ENCODE results near the gene TTLL13. TPM values are rescaled to one million over a fixed set of nuclear protein-coding genes. Genes with fewer than 3 reads are reported as not detected.
A peak's percentile ranks its signal among the peaks of the same experiment; 100 is the strongest.

Gene TTLL13
- total and polyA plus RNA-seq, 2 of the 8 experiments (the other 6 are each of a cell fraction or from before 2014, with no cell fraction given), result 0.03 TPM; not detected in 1

DNA sequence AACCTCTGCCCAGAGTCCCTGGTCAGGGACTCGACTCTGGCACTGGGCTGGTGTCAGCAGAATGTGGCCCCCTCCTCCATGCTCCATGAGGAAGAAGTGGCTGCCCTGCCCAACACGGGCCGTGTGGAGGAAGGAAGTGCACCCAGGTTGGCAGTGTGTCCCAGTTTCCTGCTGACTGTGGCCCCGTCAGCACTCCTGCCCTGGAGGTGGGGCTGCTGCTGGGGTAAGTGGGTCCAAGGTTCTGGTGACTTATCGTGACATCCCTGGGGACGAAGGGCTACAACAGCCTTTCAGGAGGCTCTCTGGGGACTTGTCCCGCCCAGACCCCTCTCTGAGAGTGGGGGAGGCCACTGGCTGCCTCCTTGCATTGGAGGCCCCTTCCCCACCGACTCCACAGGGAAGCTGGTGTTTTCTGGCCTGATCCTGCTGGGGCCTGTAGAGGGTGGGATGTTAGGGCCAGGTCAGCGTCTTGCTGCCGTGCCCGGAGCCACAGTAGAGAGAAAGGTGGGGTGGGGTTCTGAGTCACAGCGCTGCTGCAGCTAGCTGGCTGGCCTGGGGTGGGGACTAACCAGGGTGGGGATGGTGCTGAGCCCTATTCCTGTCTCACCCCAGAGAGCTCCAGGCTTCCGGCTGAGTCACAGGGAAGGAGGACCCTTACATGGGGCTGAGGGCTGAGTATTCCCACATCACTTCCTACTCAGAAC is 37.8 kb upstream of the TTLL13 start:
- H4K20me1 ChIP-seq (replicated peaks in 1 of 2; ENCODE audit: control insufficient read depth in 1 of 2, insufficient read depth in 2 of 2, low read length in 2 of 2), result peaks cover 7 to 8% of the 10 kb centered on the region in 2 experiments
- H3K4me3 ChIP-seq (ENCODE audit: extremely low read depth in 1 of 4, insufficient read depth in 2 of 4, low read depth in 3 of 4, low read length in 4 of 4), result no peak overlapping the region
- no peak for FAIRE-seq

More for the DNA sequence above, 37.8 kb upstream of the TTLL13 start:
- CTCF ChIA-PET (ENCODE audit: partially characterized antibody), result interaction anchor here (1.0 to 12.3 kb wide), 6 partner anchors 7 to 73 kb away, joined by 3 to 182 read pairs (median 4); partner anchors contain the start of genes CIB1, GDPGP1 and SEMA4B
- TF ChIP-seq RFX5 (IDR thresholded peaks at IDR 0.05; ENCODE audit: borderline replicate concordance, low read depth, low read length) (no peak), RBBP5 (IDR thresholded peaks at IDR 0.05; ENCODE audit: borderline replicate concordance, low read depth, low read length) (no peak), BACH1 (IDR thresholded peaks at IDR 0.05; ENCODE audit: low read length) (no peak), SUZ12 (IDR thresholded peaks at IDR 0.05; ENCODE audit: low read length) (no peak), SP4 (IDR thresholded peaks at IDR 0.05; ENCODE audit: low read length) (no peak), CEBPB (IDR thresholded peaks at IDR 0.05; ENCODE audit: low read depth, low read length) (no peak), SP2 (IDR thresholded peaks at IDR 0.05; ENCODE audit: low read length) (no peak)
- TF ChIP-seq, protein P1, sequence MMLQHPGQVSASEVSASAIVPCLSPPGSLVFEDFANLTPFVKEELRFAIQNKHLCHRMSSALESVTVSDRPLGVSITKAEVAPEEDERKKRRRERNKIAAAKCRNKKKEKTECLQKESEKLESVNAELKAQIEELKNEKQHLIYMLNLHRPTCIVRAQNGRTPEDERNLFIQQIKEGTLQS (IDR thresholded peaks at IDR 0.05; ENCODE audit: insufficient read depth, low read depth, low read length), result no peak
- Histone ChIP-seq H3K79me2 (ENCODE audit: control insufficient read depth in 1 of 2, insufficient read depth in 2 of 2, low read length in 2 of 2) (peaks cover 0 to 32% of the 10 kb centered on the region in 2 experiments; a peak in 1 of 4 replicates), H3K14ac (ENCODE audit: insufficient read length) (no peak overlapping the region), H2BK20ac (ENCODE audit: low read length) (no peak overlapping the region), H3K23me2 (ENCODE audit: low read depth, low read length) (no peaks in the 10 kb centered on the region; the same call in 1 of the 2 replicates), H3K27me3 (replicated peaks in 1 of 4; ENCODE audit: control insufficient read depth in 3 of 4, extremely low read depth in 1 of 4, insufficient read depth in 3 of 4, low read length in 3 of 4) (no peaks in the 10 kb centered on the region), H3K18ac (ENCODE audit: extremely low read depth, low read length) (no peak overlapping the region), H4K5ac (ENCODE audit: insufficient read length, low read depth, low read length) (no peak overlapping the region), H3K36me3 (ENCODE audit: control insufficient read depth in 2 of 4, insufficient read depth in 4 of 4, low read length in 3 of 4) (0 out of 8 replicates have a peak, but pooled peaks cover 0 to 3% (median under 1%) of the 10 kb centered on the region in 4 experiments), H3K23ac (ENCODE audit: insufficient read length) (no peak overlapping the region), H2AK5ac (ENCODE audit: low read depth, low read length) (no peak overlapping the region), H2BK12ac (ENCODE audit: low read depth, low read length) (no peak overlapping the region), H2BK15ac (ENCODE audit: low read length) (no peak overlapping the region), H4K8ac (ENCODE audit: extremely low read depth, insufficient read depth, low read length) (no peak overlapping the region), H3K4me1 (replicated peaks in 1 of 4; ENCODE audit: control insufficient read depth in 3 of 4, insufficient read depth in 4 of 4, low read length in 3 of 4) (peaks cover 0 to 3% (median under 1%) of the 10 kb centered on the region in 4 experiments; a peak in 3 of 7 replicates), H4K91ac (replicated peaks; ENCODE audit: insufficient read length, low read length) (no peak overlapping the region), H2AFZ (ENCODE audit: low read length) (no peak overlapping the region), H2BK5ac (ENCODE audit: low read depth, low read length) (0 out of 2 replicates have a peak overlapping the region, but pooled peaks have one; percentile 30), H3K79me1 (ENCODE audit: low read depth, low read length) (peaks cover 8% of the 10 kb centered on the region; the same call in 1 of the 2 replicates), H3K4ac (replicated peaks; ENCODE audit: insufficient read length, low read depth, low read length) (no peak overlapping the region), H3K56ac (replicated peaks; ENCODE audit: insufficient read length, low read depth, low read length) (no peak overlapping the region), H3K9ac (replicated peaks in 1 of 4; ENCODE audit: extremely low read depth in 1 of 4, low read depth in 3 of 4, low read length in 3 of 4) (no peak overlapping the region), H3K9me3 (ENCODE audit: insufficient read depth in 2 of 2, low read depth in 1 of 2, low read length in 1 of 2) (no peaks in the 10 kb centered on the region), H3K27ac (ENCODE audit: low read depth, low read length) (no peak overlapping the region), H3K4me2 (ENCODE audit: insufficient read depth in 1 of 2, low read depth in 2 of 2, low read length in 2 of 2) (no peak overlapping the region; a peak in 1 of 4 replicates), H2BK120ac (replicated peaks; ENCODE audit: low read depth, low read length) (no peak overlapping the region)
- POLR2A ChIA-PET (ENCODE audit: partially characterized antibody), result interaction anchor here (0.7 to 4.8 kb wide), 2 partner anchors 10 to 50 kb away, joined by 3 to 25 read pairs; partner anchors contain the start of gene SEMA4B
- DNase-seq (ENCODE audit: low read depth in 1 of 2, low spot score in 2 of 2), result peak in 1 of 2 experiments; percentile 43
- WGBS, 2 experiments (ENCODE audit: extremely low coverage in 1 of 2, insufficient coverage in 1 of 2, insufficient read length in 1 of 2, insufficient replicate concordance in 2 of 2, low coverage in 1 of 2, low lambda C conversion rate in 2 of 2, missing lambda C conversion rate in 1 of 2), result 80% methylated on average over 12 of the region's 13 CpGs; no CpG with 5 or more reads in 1 of the 2 experiments
